PFSK-1 (cell line): ENCODE measurements around the gene CCDC30.

Experiments used
- FOXP2 ChIP-seq: optimal IDR thresholded peaks from 2 replicates; pipeline ENCODE3; 2011; ENCODE audit warnings: borderline replicate concordance, control low read depth, inconsistent platforms; ENCODE audit not compliant: insufficient read depth; ENCODE audit errors: extremely low read length, extremely low read depth
- POLR2AphosphoS5 ChIP-seq: IDR thresholded peaks from 2 replicates; pipeline ENCODE4 v1.6.1; 2012; ENCODE audit warnings: low read depth, mild to moderate bottlenecking, control low read depth, low read length, moderate library complexity
- REST ChIP-seq, 2 experiments: IDR thresholded peaks; 2 replicates each; pipeline versions ENCODE4 v1.6.1 to v1.8.0; 2011 to 2012; ENCODE audit warnings: low read depth in 2 of 2, low read length in 2 of 2, control low read depth in 1 of 2, inconsistent platforms in 1 of 2, mild to moderate bottlenecking in 1 of 2, moderate library complexity in 1 of 2; ENCODE audit not compliant: insufficient read depth in 1 of 2
- SIN3A ChIP-seq: IDR thresholded peaks from 2 replicates; pipeline ENCODE4 v1.6.1; 2012; ENCODE audit warnings: mild to moderate bottlenecking, low read length, moderate library complexity, borderline replicate concordance; ENCODE audit not compliant: insufficient read depth
- TAF1 ChIP-seq: IDR thresholded peaks from 2 replicates; pipeline ENCODE4 v1.6.1; 2012; ENCODE audit warnings: low read length, control low read depth, borderline replicate concordance; ENCODE audit not compliant: insufficient read depth

CCDC30 gene

GRCh38 chr1:42639116-42639515 lies 176.0 kb downstream of the CCDC30 start:
- TF ChIP-seq TAF1 = no peak
- no peak for TF ChIP-seq SIN3A
- TF ChIP-seq FOXP2 = no peak
- no peak for TF ChIP-seq REST (IDR thresholded peaks at IDR 0.05; ENCODE audit: insufficient read depth in 1 of 2, low read depth in 2 of 2, low read length in 2 of 2)

GRCh38 chr1:42646056-42646455 lies 183.0 kb downstream of the CCDC30 start:
- TF ChIP-seq SIN3A (no peak), POLR2AphosphoS5 (no peak), REST (IDR thresholded peaks at IDR 0.05; ENCODE audit: insufficient read depth in 1 of 2, low read depth in 2 of 2, low read length in 2 of 2) (no peak), TAF1 (no peak), FOXP2 (no peak)

GRCh38 chr1:42657201-42657600 lies 194.1 kb downstream of the CCDC30 start:
- TF ChIP-seq FOXP2 (no peak), REST (IDR thresholded peaks at IDR 0.05; ENCODE audit: insufficient read depth in 1 of 2, low read depth in 2 of 2, low read length in 2 of 2) (no peak), SIN3A (no peak), TAF1 (no peak)

GRCh38 chr1:42657981-42658876 lies 195.1 kb downstream of the CCDC30 start, which contains the start of gene PPIH:
PPIH (plus strand) TSS chr1:42658423; CDS start chr1:42658447, 24 bp downstream.
- peak; percentile 79; the same call in 1 of the 2 replicates for TF ChIP-seq TAF1
- TF ChIP-seq FOXP2 = no peak
- TF ChIP-seq REST (IDR thresholded peaks at IDR 0.05; ENCODE audit: insufficient read depth in 1 of 2, low read depth in 2 of 2, low read length in 2 of 2) = 0 out of 4 replicates have a peak, but pooled peaks of 1 of the 2 experiments have one; percentile 38
- peak; percentile 92 for TF ChIP-seq POLR2AphosphoS5
- 0 out of 2 replicates have a peak, but pooled peaks have one; percentile 37 for TF ChIP-seq SIN3A
